GM12892 (cell line): ENCODE measurements around the gene EXOSC10.

Source experiments
- POLR2A ChIP-seq: IDR thresholded peaks from 2 replicates; pipeline ENCODE4 v1.6.1; 2011; ENCODE audit warnings: low read depth, low read length, control low read depth
- POLR2AphosphoS5 ChIP-seq: IDR thresholded peaks from 2 replicates; pipeline ENCODE4 v1.6.1; 2011; ENCODE audit warnings: low read depth, low read length, control low read depth

DNA sequence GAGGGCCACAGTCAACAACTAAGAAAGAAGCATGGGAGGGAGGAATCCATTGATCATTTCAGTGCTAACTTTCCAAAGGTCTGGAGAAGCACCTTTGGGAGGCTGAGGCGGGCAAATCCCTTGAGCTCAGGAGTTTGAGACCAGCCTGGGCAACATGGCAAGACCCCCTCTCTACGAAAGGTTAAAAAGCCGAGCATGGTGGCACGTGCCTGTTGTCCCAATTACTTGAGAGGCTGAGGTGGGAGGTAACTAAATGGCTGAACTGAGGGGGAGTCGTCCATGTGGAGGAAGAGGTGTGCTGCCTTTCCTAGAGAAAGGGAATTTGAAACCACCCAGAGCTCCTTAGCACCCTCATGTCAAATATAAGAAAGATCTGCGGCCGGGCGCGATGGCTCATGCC, 68.8 kb downstream of the EXOSC10 start:
- TF ChIP-seq POLR2AphosphoS5 (peak; percentile 76; the same call in 1 of the 2 replicates), POLR2A (no peak; the same call in 1 of the 2 replicates)
